LHCN-M2 (cell line): ENCODE results near the gene CD40. TPM values are rescaled to one million over a fixed set of nuclear protein-coding genes. Genes with fewer than 3 reads are reported as not detected.

Experiments
- DNase-seq: peaks from one replicate; pipeline ENCODE4 v3.0.0-alpha.2; 2012; ENCODE audit warnings: low read depth
- total RNA-seq: library from RNA; depleted of rRNA; stranded (reverse); fragments of >200 nt; gene quantifications from 2 replicates; pipeline ENCODE4 v1.2.3, GENCODE V29; 2014; rRNA removed

Gene CD40
- total RNA-seq, 1 experiment from 2014 or later, result 2.6 TPM

GRCh38 chr20:46172961-46173536, 54.9 kb downstream of the CD40 start:
- DNase-seq, result no peak

DNA sequence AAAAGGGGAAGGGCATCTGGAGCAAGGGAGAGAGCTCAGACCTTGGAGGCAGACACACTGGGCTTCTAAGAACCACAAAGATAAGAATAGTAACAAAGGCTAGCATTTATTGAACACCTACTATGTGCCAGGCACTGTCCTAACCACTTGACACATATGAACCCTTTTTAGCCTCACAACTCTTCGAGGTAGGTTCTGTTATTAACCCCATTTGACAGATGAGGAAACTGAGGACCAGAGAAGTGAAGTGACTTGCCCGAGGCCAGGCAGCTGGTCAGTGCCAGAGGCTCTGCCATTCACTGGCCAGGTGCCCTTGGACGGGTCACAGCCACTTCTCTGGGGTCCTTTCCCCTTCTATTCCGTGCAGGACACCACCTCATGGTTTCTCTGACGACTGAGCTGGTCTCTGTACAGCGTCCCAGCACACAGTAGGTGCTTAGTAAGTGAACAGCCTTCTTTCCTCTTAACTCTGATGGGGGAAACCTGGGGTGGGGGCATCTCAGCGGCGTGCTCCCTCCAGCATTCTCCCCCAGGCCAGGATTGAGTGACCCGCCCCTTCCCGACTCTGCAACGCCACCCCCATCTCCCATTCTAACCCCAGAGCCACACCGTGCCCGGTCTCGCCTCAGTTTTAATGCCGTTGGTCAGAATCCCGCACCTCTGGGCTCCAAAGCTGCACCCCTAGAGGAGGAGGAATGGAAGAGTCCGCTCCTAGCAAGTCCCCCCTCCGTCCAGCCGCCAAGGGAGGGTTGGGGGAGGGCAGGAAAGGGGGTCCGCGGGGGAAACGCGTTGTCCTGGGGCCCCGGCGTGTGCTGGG, 55.7 kb downstream of the CD40 start:
- DNase-seq, result no peak

GRCh38 chr20:46174469-46175126, 56.5 kb downstream of the CD40 start:
- DNase-seq, result no peak

DNA sequence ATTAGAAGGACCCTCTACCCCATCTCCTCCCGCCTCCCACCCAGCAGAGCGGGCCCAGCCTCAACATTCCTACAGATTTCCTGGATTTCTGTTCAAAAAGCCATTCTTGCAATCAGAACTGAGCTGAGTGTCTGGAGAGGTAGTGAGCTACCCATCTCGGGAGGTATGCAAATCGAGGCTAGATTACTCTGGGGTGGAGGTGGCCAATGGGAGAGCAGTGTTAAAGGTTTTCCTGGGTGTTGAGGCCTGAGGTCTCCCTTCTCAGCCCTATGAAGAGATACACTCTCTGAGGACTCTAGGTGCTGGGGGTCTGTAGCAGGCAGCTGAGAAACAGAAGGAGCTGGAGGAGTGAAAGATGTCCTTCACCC, 57.0 kb downstream of the CD40 start:
- no peak for DNase-seq

GRCh38 chr20:46176739-46177378, 58.7 kb downstream of the CD40 start:
- DNase-seq, result no peak

DNA sequence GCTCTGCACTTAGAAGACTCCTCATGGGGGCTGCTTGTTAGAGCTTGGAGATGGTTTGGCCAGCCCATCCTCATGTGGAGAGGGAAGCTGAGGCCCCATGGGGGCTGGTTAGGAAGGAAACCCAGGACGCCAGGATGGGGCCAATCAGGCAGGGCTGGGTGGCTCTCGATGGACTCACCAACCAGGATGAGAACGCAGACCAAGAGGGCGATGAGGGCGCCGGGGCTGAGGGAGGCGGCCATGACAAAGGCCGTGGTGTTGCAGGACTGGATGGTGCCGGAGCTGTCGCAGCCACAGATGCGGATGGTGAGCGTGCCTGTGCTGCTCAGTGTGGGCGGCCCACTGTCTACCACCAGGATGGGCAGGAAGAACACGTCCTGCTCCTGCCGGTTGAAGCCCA, 59.7 kb downstream of the CD40 start:
- no peak for DNase-seq

DNA sequence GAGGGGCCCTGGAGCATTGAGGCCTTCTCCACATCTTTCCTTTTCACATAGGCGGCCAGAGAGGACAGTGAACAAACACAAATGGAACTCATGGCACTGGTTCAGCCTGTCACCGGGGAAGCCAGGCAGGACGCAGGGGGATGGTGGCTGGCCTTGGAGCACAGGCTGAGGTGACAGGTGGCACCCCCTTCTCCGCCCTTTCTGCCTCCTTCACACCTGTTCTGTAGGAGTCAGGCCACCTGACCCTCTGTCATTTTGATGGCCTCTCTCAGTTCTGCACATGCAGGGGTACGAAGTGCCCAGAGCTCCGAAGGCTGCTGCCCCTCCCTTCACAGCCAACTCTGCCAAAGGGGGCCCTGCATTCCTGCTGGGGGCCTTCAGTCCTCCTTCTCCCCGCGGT, 60.8 kb downstream of the CD40 start:
- DNase-seq, result no peak

Other genes starting within 250 kb of the CD40 start
- 9.8 and 10.2 TPM in 2 replicates for gene ZSWIM1, start 237.1 kb upstream of the CD40 start, total RNA-seq
- 0.69 and 4.1 TPM in 2 replicates for gene SPATA25, start 230.7 kb upstream of the CD40 start, total RNA-seq
- gene NEURL2, start 227.1 kb upstream of the CD40 start, total RNA-seq, result 5.4 and 9.0 TPM in 2 replicates
- gene CTSA, start 227.0 kb upstream of the CD40 start, total RNA-seq, result 118 and 180 TPM in 2 replicates
- gene PLTP, start 206.2 kb upstream of the CD40 start, total RNA-seq, result 7.2 and 10.3 TPM in 2 replicates
- gene PCIF1, start 183.6 kb upstream of the CD40 start, total RNA-seq, result 10.2 and 13.6 TPM in 2 replicates
- 15.3 and 15.9 TPM in 2 replicates for gene ZNF335, start 146.1 kb upstream of the CD40 start, total RNA-seq
- gene MMP9, start 109.4 kb upstream of the CD40 start, total RNA-seq, result not detected in 2 replicates
- under 0.01 TPM in 1 of 2 replicates, not detected in the other for gene SLC12A5, start 89.1 kb upstream of the CD40 start, total RNA-seq
- gene NCOA5, start 28.4 kb upstream of the CD40 start, total RNA-seq, result 21.7 and 30.0 TPM in 2 replicates
- gene CDH22, start 190.2 kb downstream of the CD40 start, total RNA-seq, result 0.11 TPM in 1 of 2 replicates, not detected in the other